Fibroblast of villous mesenchyme (primary cell): ENCODE results near the gene IPO5. TPM values are rescaled to one million over a fixed set of nuclear protein-coding genes. Genes with fewer than 3 reads are reported as not detected.
A peak's percentile ranks its signal among the peaks of the same experiment; 100 is the strongest.
"Not testable (repeated sequence)": the region's sequence is repeated elsewhere in the genome, so short reads cannot be mapped to it uniquely, and the experiment has no call there.

ENCODE experiments used
- DNase-seq: peaks from one replicate; pipeline ENCODE4 v3.0.0-alpha.2; 2010; ENCODE audit warnings: low read depth
- H3K4me3 ChIP-seq: 2 replicates; pipeline ENCODE4 v1.5.1; 2011; ENCODE audit warnings: low read depth, mild to moderate bottlenecking, low read length
- total RNA-seq: library from RNA; depleted of rRNA; stranded (reverse); fragments of >200 nt; gene quantifications from 2 replicates; pipeline ENCODE4 v1.2.3, GENCODE V29; 2012
- TF ChIP-seq, protein P1 (sequence below): IDR thresholded peaks from 2 replicates; pipeline ENCODE4 v1.5.1; 2012; ENCODE audit warnings: low read depth, mild to moderate bottlenecking, low read length; ENCODE audit not compliant: insufficient read depth

Gene IPO5
- total RNA-seq, 1 donor, result 282 TPM

DNA sequence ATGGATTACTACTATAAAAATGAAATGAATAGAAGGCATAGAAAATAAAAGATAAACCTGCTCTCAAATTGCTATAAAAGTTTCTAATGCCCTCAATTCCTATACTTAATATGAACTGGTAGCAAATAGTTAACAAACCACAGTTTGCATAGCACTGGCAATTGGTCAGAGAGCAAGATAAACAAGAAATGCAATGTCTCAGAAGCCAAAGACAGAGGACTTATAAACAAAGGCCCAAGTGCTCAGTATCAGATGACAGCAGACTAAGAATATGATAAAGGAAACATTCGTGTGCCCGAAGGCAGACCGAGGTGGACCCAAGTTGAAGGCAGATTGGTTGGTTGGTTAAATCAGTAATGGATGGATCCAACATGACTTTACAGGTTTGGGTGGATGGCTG, 50.6 kb downstream of the IPO5 start:
- peak; percentile 86 for DNase-seq
- TF ChIP-seq, protein P1, sequence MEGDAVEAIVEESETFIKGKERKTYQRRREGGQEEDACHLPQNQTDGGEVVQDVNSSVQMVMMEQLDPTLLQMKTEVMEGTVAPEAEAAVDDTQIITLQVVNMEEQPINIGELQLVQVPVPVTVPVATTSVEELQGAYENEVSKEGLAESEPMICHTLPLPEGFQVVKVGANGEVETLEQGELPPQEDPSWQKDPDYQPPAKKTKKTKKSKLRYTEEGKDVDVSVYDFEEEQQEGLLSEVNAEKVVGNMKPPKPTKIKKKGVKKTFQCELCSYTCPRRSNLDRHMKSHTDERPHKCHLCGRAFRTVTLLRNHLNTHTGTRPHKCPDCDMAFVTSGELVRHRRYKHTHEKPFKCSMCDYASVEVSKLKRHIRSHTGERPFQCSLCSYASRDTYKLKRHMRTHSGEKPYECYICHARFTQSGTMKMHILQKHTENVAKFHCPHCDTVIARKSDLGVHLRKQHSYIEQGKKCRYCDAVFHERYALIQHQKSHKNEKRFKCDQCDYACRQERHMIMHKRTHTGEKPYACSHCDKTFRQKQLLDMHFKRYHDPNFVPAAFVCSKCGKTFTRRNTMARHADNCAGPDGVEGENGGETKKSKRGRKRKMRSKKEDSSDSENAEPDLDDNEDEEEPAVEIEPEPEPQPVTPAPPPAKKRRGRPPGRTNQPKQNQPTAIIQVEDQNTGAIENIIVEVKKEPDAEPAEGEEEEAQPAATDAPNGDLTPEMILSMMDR, result no peak
- no peak overlapping the region for H3K4me3 ChIP-seq

DNA sequence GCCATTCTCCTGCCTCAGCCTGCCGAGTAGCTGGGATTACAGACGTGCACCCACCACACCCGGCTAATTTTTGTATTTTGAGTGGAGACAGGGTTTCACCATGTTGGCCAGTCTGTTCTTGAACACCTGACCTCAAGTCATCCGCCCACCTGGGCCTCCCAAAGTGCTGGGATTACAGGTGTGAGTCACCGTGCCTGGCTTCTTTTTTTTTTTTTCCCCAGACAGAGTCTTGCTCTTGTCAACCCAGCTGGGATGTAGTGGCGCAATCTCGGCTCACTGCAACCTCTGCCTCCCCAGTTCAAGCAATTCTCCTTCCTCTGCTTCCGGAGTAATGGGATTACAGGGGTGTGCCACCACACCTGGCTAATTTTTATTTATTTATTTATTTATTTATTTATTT, 51.5 kb downstream of the IPO5 start:
- not testable (repeated sequence) for H3K4me3 ChIP-seq
- DNase-seq, result peak; percentile 65

DNA sequence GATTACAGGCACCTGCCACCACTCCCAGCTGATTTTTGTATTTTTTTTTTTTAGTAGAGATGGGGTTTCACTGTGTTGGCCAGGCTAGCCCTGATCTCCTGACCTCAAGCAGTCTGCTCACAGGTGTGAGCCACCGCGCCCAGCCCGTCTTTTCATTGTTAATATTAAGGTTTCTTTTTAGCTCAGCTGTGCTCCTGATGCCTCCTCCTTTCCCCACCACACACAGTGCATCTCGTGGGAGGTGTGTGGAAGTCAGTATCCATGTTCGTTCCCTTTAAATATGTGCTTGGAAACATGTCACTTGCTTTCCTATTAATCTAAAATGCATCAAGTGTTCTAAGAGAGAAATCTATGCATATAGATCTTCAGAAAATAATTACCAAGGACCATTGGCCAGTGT, 53.5 kb downstream of the IPO5 start:
- H3K4me3 ChIP-seq, result no peak overlapping the region
- no peak for DNase-seq
- TF ChIP-seq, protein P1, result no peak

DNA sequence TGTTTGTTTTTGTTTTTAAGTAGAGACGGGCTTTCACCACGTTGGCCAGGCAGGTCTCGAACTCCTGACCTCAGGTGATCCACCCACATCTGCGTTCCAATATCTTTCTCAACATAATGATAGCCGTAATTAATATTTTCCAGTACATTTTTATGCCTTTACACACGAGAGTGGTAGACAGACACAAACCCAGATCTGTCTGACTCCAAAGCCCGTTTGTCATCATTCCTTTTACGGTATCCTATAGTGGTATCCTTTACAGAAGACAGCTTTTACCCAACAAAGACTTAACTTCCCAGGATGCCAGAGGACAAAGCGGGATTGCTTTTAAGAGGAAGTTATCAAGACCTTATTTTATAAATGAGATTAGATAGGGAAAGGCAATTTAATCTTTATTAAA, 59.8 kb downstream of the IPO5 start:
- DNase-seq, result no peak
- TF ChIP-seq, protein P1, result no peak
- no peak overlapping the region for H3K4me3 ChIP-seq

DNA sequence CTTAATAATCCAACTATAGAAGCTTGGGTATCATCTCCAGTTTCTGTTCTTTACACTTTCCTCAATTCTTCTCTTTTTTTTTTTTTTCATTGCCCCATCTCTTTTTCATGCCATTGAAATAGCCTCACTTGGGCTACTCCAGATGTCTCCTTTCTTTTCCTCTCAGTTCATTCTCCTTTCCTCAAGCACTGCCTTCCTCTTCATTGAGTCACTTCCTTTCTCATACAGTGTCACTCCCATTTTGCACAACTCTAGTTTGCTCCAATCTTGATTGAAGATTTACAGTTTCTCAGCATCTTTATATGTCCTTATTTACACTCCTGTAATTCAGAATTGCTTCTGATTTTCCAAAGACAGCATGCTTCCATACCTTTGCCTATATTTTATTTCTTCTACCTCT, 61.3 kb downstream of the IPO5 start:
- peak; percentile 78 for DNase-seq
- H3K4me3 ChIP-seq, result no peak overlapping the region
- TF ChIP-seq, protein P1, result no peak

DNA sequence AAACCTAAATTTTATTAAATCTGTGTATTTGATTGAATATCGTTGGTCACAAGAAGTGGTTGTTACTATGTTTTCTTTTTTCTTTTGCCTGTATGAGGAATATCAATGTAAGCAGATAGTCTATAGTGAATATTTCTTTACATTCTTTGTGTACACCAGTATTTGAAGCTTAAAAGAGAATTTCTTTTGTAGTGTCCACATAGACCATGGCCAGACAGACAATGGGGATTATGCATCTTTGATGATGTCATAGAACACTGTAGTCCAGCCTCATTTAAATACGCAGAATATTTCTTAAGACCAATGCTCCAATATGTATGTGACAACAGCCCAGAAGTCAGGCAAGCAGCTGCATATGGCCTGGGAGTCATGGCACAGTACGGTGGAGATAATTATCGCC, 64.8 kb downstream of the IPO5 start:
- H3K4me3 ChIP-seq, result no peak overlapping the region
- no peak for DNase-seq
- TF ChIP-seq, protein P1, result no peak

DNA sequence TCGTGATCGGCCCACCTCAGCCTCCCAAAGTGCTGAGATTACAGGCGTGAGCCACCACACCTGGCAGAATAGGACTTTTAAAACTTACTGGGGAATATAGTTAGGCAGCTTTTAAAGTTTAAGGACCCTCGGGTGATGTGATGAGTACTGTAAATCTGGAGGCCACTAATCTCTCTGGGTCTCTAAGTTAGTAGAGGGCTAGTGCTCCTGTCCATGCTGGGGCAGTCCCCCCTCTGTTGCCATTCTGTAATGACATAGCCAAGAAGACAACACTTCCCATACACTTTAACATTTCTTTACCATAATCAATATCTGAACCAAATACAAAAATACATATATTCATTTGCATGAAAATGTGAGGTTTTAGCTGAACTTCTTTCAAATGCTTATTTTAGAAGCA, 65.7 kb downstream of the IPO5 start:
- DNase-seq, result no peak
- TF ChIP-seq, protein P1, result no peak
- H3K4me3 ChIP-seq, result no peak overlapping the region

DNA sequence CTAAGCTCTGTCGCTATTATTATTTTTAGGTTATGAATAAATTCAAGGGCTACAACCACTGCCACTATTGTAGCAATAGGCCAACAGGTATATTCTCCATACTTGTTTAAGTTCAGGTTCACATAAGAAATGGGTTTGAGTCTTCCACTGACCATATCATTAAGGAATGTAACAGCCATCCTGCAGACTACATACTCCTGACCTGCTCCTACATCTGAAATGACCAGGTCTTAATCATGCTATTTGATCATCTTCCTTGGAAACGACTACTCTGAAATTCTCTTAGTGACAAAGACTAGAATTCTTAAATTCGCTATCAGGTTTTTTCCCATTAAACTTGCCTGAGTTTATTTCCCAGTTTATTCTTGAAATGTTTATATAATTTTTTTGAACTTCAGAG, 66.8 kb downstream of the IPO5 start:
- H3K4me3 ChIP-seq, result no peak overlapping the region
- TF ChIP-seq, protein P1, result no peak
- DNase-seq, result no peak
